CD14-positive monocyte (primary cell): ENCODE results near the gene GGTLC3. TPM values are rescaled to one million over a fixed set of nuclear protein-coding genes. Genes with fewer than 3 reads are reported as not detected.
"Not testable (repeated sequence)": the region's sequence is repeated elsewhere in the genome, so short reads cannot be mapped to it uniquely, and the experiment has no call there.

Source experiments
- DNase-seq, 3 donors: peaks; one replicate each; pipeline ENCODE4 v3.0.0-alpha.2; 2011 to 2022
- H2AFZ ChIP-seq: 2 replicates; pipeline ENCODE4 v1.6.0; 2012; ENCODE audit warnings: mild to moderate bottlenecking, low read depth, low read length, inconsistent platforms; ENCODE audit not compliant: insufficient read depth, poor library complexity, severe bottlenecking
- H3K27ac ChIP-seq, 2 donors: 1 replicate in 1 of 2; 2 replicates in 1 of 2; pipeline ENCODE4 v1.5.1; 2012 to 2013; ENCODE audit warnings: low read length in 2 of 2, control low read depth in 1 of 2, inconsistent platforms in 1 of 2, low read depth in 1 of 2, mild to moderate bottlenecking in 1 of 2
- H3K27me3 ChIP-seq, 2 donors: one replicate each; pipeline versions ENCODE4 v1.6.0 to v1.6.1; 2011 to 2013; ENCODE audit warnings: low read length in 2 of 2; ENCODE audit not compliant: control insufficient read depth in 2 of 2, insufficient read depth in 2 of 2
- H3K36me3 ChIP-seq, 2 donors: replicated peaks in 1 of 2; 1 replicate in 1 of 2; 2 replicates in 1 of 2; pipeline versions ENCODE4 v1.5.1 to v1.6.1; 2012 to 2013; ENCODE audit warnings: low read length in 2 of 2, control low read depth in 1 of 2, inconsistent platforms in 1 of 2, mild to moderate bottlenecking in 1 of 2; ENCODE audit not compliant: insufficient read depth in 2 of 2, control insufficient read depth in 1 of 2
- H3K4me1 ChIP-seq, 2 donors: 1 replicate in 1 of 2; 2 replicates in 1 of 2; pipeline versions ENCODE4 v1.5.1 to v1.6.1; 2012 to 2013; ENCODE audit warnings: low read length in 2 of 2, control low read depth in 1 of 2, inconsistent platforms in 1 of 2, mild to moderate bottlenecking in 1 of 2, moderate library complexity in 1 of 2; ENCODE audit not compliant: insufficient read depth in 2 of 2, control insufficient read depth in 1 of 2
- H3K4me2 ChIP-seq: replicated peaks from 2 replicates; pipeline ENCODE3; 2012; ENCODE audit warnings: low read length, moderate library complexity, mild to moderate bottlenecking; ENCODE audit not compliant: poor library complexity, severe bottlenecking; ENCODE audit errors: extremely low read depth
- H3K4me3 ChIP-seq, 3 experiments: fragments of 200-600 bp in 1 of 3; sonication (generic) in 1 of 3; replicated peaks in 1 of 3; 1 replicate in 2 of 3; 2 replicates in 1 of 3; pipeline ENCODE4 v1.5.1; 2011 to 2013; ENCODE audit warnings: low read length in 3 of 3, mild to moderate bottlenecking in 3 of 3, control low read depth in 2 of 3, low read depth in 2 of 3, inconsistent platforms in 1 of 3, moderate library complexity in 1 of 3
- H3K79me2 ChIP-seq: 2 replicates; pipeline ENCODE4 v1.6.0; 2012; ENCODE audit warnings: mild to moderate bottlenecking, control low read depth, inconsistent platforms, low read length, moderate library complexity; ENCODE audit not compliant: insufficient read depth
- H3K9ac ChIP-seq: 2 replicates; pipeline ENCODE4 v1.6.0; 2017; ENCODE audit warnings: low read length, mild to moderate bottlenecking; ENCODE audit not compliant: insufficient read depth, poor library complexity, severe bottlenecking
- H3K9me3 ChIP-seq, 2 donors: replicated peaks in 1 of 2; 1 replicate in 1 of 2; 2 replicates in 1 of 2; pipeline versions ENCODE4 v1.5.1 to v1.6.1; 2012 to 2013; ENCODE audit warnings: low read length in 2 of 2, control low read depth in 1 of 2; ENCODE audit not compliant: control insufficient read depth in 1 of 2, insufficient read depth in 1 of 2
- H4K20me1 ChIP-seq: 2 replicates; pipeline ENCODE4 v1.6.0; 2012; ENCODE audit warnings: mild to moderate bottlenecking, low read length, control low read depth, moderate library complexity; ENCODE audit not compliant: insufficient read depth
- H3K27ac Mint-ChIP-seq, 7 donors: one replicate each; pipeline ENCODE4 v1.8.0; 2020; ENCODE audit warnings: mild to moderate bottlenecking in 7 of 7, mixed read lengths in 7 of 7, moderate library complexity in 6 of 7, inconsistent platforms in 2 of 7
- H3K27me3 Mint-ChIP-seq, 3 donors: one replicate each; pipeline ENCODE4 v1.8.0; 2021 to 2022; ENCODE audit warnings: low read depth in 3 of 3, mild to moderate bottlenecking in 3 of 3, mixed read lengths in 3 of 3, moderate library complexity in 3 of 3, inconsistent platforms in 1 of 3
- H3K36me3 Mint-ChIP-seq, 2 donors: one replicate each; pipeline ENCODE4 v1.8.0; 2020; ENCODE audit warnings: mixed read lengths in 2 of 2, inconsistent platforms in 1 of 2, mild to moderate bottlenecking in 1 of 2
- H3K4me1 Mint-ChIP-seq: one replicate; pipeline ENCODE4 v1.8.0; 2020; ENCODE audit warnings: mild to moderate bottlenecking, mixed read lengths
- H3K4me3 Mint-ChIP-seq, 2 donors: one replicate each; pipeline ENCODE4 v1.8.0; 2020; ENCODE audit warnings: mild to moderate bottlenecking in 2 of 2, mixed read lengths in 2 of 2, moderate library complexity in 1 of 2
- H3K9me3 Mint-ChIP-seq, 7 donors: one replicate each; pipeline ENCODE4 v1.8.0; 2020 to 2022; ENCODE audit warnings: mixed read lengths in 7 of 7, mild to moderate bottlenecking in 6 of 7, moderate library complexity in 6 of 7, inconsistent platforms in 2 of 7
- WGBS: methylation state at CpG from one replicate; pipeline ENCODE4 v1.1.5; 2013; ENCODE audit warnings: missing lambda C conversion rate; ENCODE audit not compliant: insufficient coverage; 5-methylcytosine and 5-hydroxymethylcytosine counted together
- intact Hi-C, 2 donors: fragments of 100-400 bp; cut with micrococcal nuclease; formaldehyde crosslinking; loops; one replicate each; pipeline versions ENCODE4 v1.15.0 to v1.15.1; 2023
- polyA plus RNA-seq, 3 donors: library from polyadenylated mRNA; depleted of rRNA in 1 of 3; unstranded in 2 of 3; stranded (reverse) in 1 of 3; fragments of 300-500 nt in 2 of 3; fragments of >200 nt in 1 of 3; fragmentation: Illumina TruSeq in 2 of 3; gene quantifications; 1 replicate in 2 of 3; 2 replicates in 1 of 3; pipeline ENCODE4 v1.2.3, GENCODE V29; 2012 to 2021

Gene GGTLC3
- polyA plus RNA-seq, 3 donors, result not detected

DNA sequence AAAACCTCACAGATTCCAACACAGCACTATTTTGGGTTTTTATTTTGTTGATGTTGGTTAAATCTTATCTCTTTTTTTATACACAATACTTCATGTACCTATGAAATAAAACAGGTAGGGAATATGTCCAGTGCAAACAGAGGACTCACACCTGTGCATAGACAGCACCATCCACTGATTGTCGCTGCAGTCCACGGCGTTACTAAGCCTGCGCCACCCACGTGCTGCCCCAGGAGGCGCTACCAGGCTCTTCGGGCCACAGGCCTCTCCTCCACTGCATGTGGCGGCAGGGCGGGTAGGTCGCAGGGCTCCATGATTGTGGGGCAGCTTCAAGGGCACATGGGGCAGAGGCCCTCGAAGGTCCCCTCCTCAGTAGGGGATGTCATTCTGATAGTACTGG is 15.7 kb upstream of the GGTLC3 start:
- H3K4me3 Mint-ChIP-seq, H3K27ac ChIP-seq, H3K36me3 ChIP-seq, H3K27me3 Mint-ChIP-seq, H4K20me1 ChIP-seq, intact Hi-C loops, H3K9me3 ChIP-seq, H3K36me3 Mint-ChIP-seq, H2AFZ ChIP-seq, H3K4me3 ChIP-seq, H3K9me3 Mint-ChIP-seq, DNase-seq, H3K27me3 ChIP-seq, H3K27ac Mint-ChIP-seq, H3K9ac ChIP-seq, H3K4me1 ChIP-seq, H3K4me2 ChIP-seq, H3K79me2 ChIP-seq, H3K4me1 Mint-ChIP-seq: not testable (repeated sequence)
- no CpG with 5 or more reads among the region's 11 CpGs for WGBS

DNA sequence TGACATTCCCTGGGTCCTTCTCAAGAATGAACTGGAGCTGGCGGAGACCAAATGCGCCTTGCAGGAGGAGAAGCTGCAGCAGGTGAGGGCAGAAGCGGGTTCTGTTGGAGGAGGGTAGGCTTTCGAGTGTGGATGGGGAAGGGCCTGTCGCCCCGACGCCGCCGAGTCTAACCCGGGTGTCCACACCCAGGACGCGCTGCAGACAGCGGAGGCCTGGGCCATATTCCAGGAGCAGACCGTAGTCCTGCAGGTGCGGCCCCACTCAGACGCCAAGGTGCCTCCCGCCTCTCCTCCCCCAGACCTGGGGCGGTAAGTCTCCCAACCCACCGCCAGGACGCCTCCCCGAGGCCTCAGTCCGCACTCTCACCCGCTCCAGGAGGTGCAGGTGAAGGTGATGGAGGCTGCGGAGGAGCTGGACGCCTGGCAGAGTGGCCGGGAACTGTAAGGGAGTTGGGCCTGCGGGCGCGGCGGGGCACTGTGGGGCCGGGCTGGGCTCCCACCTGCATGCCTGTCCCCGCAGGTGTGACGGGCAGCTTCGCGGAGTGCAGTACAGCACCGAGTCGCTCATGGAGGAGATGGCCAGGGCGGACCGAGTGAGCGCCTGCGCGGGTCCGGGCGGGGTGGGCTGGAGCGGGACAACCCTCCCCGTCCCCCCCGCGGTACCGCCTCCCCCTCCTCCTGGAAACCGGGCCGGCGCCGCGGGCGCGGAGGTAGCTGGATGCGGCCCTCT is 11.6 kb upstream of the GGTLC3 start:
- H3K4me3 ChIP-seq, H3K27me3 ChIP-seq, DNase-seq, H3K36me3 ChIP-seq, H3K4me2 ChIP-seq, H3K9me3 ChIP-seq, H3K4me3 Mint-ChIP-seq, H3K79me2 ChIP-seq, H3K27me3 Mint-ChIP-seq, H3K36me3 Mint-ChIP-seq, H3K27ac Mint-ChIP-seq, H4K20me1 ChIP-seq, H3K4me1 ChIP-seq, H3K4me1 Mint-ChIP-seq, H2AFZ ChIP-seq, H3K27ac ChIP-seq, H3K9ac ChIP-seq, intact Hi-C loops, H3K9me3 Mint-ChIP-seq: not testable (repeated sequence)
- no CpG with 5 or more reads among the region's 57 CpGs for WGBS

DNA sequence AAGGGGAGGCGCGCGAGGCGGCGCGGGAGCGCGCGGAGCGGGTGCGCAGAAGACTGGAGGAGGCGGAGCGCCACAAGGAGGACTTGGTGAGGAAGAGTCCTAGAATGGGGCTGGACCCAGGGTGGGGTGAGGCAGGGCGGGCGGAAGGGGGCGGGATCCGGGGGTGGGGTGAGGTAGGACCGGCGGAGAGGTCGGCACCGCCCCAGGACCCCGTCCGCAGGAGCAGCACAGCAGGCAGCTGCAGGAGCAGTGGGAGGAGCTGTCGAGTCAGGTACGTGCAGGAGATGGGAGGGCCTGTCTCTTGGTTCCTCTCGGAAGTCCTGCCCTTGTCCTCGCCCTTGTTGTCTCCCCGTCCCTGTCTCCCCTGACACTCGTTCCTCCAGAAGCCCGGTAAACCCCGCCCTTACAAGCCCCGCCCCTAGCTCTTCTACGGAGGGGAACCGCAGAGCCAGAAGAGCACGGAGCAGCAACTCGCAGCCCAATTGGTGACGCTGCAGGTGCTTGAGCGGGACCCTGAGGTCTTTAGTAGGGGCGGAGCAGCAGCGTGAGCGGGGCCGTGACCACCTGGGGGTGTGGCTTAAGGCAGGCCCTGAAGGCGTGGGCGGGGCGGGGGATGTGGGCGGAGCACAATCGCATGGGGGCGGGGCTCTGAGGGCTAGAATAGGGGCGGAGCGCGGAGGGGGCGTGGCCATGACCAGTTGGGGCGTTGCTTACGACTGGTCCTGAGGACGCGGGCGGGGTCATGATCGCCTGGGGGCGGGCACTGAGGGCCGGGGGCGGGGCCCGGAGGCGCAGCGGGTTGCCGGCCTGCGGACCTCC is 10.8 kb upstream of the GGTLC3 start:
- H3K27me3 Mint-ChIP-seq, H3K4me1 ChIP-seq, H3K9ac ChIP-seq, H2AFZ ChIP-seq, H3K4me1 Mint-ChIP-seq, H3K9me3 ChIP-seq, H3K27ac ChIP-seq, H3K36me3 ChIP-seq, H3K27me3 ChIP-seq, H3K4me2 ChIP-seq, H3K36me3 Mint-ChIP-seq, H4K20me1 ChIP-seq, intact Hi-C loops, H3K9me3 Mint-ChIP-seq, H3K4me3 Mint-ChIP-seq, H3K79me2 ChIP-seq: not testable (repeated sequence)
- peak overlapping the region in 2 of 3 experiments; percentile 9 to 29 for H3K4me3 ChIP-seq
- no CpG with 5 or more reads among the region's 66 CpGs for WGBS
- H3K27ac Mint-ChIP-seq, result peak overlapping the region in 1 of 7 donors; percentile 92
- DNase-seq, result peak; percentile 10 to 73 (median 40)

DNA sequence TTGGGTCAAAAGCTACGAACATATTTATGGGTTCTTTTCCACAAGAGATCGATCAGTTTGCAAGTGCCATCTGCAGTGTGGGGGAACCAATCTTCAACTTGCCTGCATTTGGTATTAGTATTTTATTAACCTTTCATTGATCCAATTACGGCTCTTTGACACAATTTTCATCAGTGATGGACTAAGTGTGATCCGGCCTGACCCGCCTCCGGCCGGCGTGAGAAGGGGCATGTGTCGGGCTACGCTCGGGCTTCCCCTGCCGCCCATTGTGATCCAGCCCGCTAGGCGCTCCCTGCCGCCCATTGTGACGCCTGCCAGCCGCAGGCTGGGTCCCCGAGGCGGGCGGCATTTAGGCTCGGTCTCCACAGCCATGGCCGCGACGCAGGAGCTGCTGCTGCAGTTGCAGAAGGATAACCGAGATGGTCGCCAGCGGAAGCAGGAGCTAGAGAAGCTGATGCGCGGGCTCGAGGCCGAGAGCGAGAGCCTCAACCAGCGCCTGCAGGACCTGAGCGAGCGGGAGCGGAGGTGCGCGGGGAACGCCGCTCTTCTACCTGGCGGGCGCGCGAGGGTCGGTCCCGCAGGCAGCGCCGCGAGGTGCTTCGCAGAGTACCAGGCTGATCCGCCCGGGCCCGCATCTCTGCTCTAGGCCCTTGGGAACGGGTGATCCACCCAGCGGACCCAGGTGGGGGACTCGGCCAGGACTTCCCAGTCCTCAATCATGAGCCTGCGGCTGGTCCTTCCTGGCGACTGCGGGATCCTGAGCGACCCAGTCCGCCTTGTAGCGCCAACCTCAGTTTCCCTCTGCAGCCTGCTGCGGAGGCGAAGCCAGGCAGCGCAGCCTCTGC is 10.0 kb upstream of the GGTLC3 start, which contains the start of gene TMEM191B:
TMEM191B (plus strand) TSS at position 51 of the 845 bp plus-strand sequence; CDS start at position 230, 179 bp downstream.
- H2AFZ ChIP-seq, H3K9me3 Mint-ChIP-seq, H3K27me3 Mint-ChIP-seq, H3K9me3 ChIP-seq, H3K4me2 ChIP-seq, H3K36me3 ChIP-seq, H4K20me1 ChIP-seq, H3K79me2 ChIP-seq, H3K27ac ChIP-seq, DNase-seq, H3K27me3 ChIP-seq, H3K9ac ChIP-seq, intact Hi-C loops, H3K4me1 Mint-ChIP-seq, H3K36me3 Mint-ChIP-seq, H3K4me1 ChIP-seq, H3K4me3 Mint-ChIP-seq: not testable (repeated sequence)
- H3K27ac Mint-ChIP-seq, result peak within 1 kb of the TSS in 1 of 7 donors; percentile 92
- no CpG with 5 or more reads among the region's 65 CpGs for WGBS
- peak within 1 kb of the TSS in 2 of 3 experiments; percentile 29 to 30 for H3K4me3 ChIP-seq
